Measurements from ENCODE around the gene CACNA1C.

Gene CACNA1C

DNA sequence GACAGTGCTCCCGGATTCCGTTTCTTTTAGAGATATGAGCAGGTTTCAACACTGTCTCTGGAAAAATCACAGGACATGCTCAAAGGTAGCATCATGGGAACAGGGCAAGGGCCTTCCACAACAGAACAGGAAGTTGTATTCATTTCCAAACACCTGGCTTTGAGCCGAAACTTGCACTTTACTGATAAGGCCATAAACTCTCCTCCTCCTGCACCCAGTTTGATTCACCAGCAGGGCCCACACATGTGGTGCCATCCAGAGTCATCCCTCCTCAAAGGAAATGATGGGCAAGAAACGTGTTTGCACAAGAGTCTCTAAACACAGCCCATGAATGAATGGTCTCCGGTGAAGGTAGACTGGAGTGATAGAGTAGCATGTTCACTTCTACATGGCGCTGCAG, 473.6 kb downstream of the CACNA1C start:
- TF ChIP-seq, protein P1, sequence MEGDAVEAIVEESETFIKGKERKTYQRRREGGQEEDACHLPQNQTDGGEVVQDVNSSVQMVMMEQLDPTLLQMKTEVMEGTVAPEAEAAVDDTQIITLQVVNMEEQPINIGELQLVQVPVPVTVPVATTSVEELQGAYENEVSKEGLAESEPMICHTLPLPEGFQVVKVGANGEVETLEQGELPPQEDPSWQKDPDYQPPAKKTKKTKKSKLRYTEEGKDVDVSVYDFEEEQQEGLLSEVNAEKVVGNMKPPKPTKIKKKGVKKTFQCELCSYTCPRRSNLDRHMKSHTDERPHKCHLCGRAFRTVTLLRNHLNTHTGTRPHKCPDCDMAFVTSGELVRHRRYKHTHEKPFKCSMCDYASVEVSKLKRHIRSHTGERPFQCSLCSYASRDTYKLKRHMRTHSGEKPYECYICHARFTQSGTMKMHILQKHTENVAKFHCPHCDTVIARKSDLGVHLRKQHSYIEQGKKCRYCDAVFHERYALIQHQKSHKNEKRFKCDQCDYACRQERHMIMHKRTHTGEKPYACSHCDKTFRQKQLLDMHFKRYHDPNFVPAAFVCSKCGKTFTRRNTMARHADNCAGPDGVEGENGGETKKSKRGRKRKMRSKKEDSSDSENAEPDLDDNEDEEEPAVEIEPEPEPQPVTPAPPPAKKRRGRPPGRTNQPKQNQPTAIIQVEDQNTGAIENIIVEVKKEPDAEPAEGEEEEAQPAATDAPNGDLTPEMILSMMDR (IDR thresholded peaks at IDR 0.05; ENCODE audit: extremely low read depth, missing control alignments): no peak
- DNase-seq (ENCODE audit: low spot score): no peak

DNA sequence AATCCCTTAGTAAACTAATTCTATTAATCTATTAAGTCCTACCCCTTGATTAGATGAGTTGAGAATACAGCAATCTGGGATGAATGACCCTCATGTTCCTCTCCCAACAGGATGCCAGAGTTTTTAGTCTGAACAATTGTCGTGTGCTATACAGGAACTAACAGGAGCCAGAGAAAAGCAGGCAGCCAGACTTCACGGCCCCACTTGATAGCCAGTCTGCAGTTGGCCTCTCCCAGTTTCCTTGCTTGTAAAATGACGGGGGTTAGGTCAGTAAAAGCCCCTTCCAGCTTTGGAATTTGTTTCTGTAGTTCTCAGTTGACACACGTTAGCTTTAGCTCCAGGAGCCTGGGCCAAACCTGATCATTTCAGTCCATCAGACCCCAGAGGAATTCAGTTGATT, 475.2 kb downstream of the CACNA1C start:
- no peak for DNase-seq (ENCODE audit: low spot score)
- TF ChIP-seq, protein P1 (IDR thresholded peaks at IDR 0.05; ENCODE audit: extremely low read depth, missing control alignments): no peak

DNA sequence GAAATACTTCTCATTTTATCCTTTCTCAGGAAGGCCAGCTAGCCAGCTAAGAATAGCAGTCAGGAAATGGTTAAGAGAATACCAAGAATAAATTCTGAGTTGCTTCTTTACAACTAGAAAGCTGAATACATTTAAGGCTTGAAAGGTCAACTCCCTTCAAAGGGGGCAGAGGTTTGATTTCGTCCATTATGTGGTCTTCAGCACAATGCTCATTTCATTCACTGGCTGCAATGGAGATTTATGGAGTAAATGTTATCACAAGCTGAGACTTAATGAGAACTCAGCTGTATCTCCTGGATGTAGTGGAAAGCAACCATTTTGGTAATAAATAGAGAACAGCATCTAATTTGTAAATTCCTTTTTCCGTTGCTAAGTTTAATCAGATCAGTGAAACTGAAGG, 477.0 kb downstream of the CACNA1C start:
- DNase-seq (ENCODE audit: low spot score): no peak
- TF ChIP-seq, protein P1 (IDR thresholded peaks at IDR 0.05; ENCODE audit: extremely low read depth, missing control alignments): no peak

DNA sequence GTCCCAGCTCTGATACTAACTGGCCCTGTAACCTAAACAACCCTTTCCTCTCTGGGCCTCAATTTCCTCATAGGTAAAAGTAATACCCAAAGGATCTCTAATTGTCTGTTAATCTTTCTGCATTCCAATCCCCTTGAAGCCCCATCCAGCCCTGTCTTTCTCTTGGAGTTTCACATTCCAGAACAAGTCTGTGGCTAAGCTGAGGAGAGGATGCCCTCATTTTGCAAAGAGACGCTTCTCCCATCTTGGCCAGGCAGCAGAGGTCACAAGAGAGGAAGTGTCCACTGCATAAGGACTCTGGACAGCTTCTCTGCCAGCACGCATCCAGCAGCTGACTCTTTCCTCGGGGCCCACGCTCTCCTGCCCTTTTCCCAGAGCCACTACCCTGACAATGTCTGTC, 478.6 kb downstream of the CACNA1C start:
- no peak for DNase-seq (ENCODE audit: low spot score)
- TF ChIP-seq, protein P1 (IDR thresholded peaks at IDR 0.05; ENCODE audit: extremely low read depth, missing control alignments): no peak

DNA sequence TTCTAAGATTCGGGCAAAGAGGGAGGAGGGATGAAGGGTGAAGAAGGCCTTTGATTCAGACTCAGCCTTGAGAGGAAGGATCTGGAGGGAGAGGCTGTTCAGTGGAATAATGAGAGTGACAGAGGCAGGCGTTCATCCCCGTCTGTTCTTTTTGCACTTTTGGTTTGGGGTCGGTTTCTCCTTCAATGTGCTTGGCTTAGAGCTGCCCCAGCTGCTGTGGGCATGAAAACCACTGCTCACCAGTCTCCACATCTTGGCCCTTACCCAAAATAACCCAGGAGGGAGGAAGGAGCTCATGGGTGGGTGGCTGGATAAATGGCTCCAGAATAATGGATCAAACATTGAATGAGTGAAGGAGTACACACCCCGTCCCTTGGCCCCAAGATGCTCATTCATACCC, 480.2 kb downstream of the CACNA1C start:
- DNase-seq (ENCODE audit: low spot score): no peak
- TF ChIP-seq, protein P1 (IDR thresholded peaks at IDR 0.05; ENCODE audit: extremely low read depth, missing control alignments): no peak

DNA sequence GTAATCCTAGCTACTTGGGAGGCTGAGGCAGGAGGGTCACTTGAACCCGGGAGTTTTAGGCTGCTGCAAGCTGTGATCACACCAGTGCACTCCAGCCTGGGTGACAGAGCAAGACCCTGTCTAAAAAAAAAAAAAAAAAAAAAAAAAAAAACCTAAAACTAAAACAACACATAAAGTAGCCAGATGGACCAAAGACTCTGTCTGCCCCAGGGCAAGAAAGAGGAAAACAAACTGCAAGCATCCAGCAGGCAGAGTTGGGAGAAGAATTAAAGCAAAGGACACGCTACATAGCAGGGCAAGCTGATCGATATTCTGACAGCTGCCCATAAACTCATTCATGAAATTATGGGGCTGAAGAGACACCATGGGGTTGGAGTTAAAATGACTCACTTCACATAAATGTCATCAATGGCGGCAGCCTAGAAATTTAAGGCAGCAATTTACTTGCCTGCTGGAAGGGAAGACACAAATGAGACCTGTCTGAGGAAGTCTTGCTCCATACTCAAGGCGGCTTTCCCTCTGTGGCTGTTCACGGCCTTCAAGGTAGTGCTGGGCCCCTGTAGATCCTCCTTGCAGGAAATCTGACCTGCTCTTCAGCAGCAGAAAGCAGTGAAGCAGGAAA, 482.9 kb downstream of the CACNA1C start:
- DNase-seq (ENCODE audit: low spot score): no peak
- TF ChIP-seq, protein P1 (IDR thresholded peaks at IDR 0.05; ENCODE audit: extremely low read depth, missing control alignments): no peak

DNA sequence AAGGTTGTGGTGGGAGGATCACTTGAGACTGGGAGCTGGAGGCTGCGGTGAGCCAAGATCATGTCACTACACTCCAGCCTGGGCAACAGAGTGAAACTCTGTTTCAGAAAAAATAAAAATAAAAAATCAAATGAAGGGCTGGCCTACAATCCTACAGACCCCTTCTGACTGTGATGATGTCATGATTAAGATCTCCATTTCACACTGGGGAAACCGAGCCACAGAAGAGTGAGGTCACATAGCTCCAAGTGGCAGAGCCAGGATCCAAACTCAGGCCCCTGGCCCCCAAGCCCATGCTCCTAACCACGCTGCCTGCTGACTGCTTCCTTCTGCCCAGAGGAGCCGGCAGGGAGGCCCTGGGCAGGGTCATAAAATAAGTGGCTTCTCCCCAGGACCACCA, 483.9 kb downstream of the CACNA1C start:
- TF ChIP-seq, protein P1 (IDR thresholded peaks at IDR 0.05; ENCODE audit: extremely low read depth, missing control alignments): no peak
- DNase-seq (ENCODE audit: low spot score): no peak

Measured in GM20000 (cell line).